Activated T-helper 1 cell treated with anti-CD3 and anti-CD28 coated beads, Interleukin-2, amount 50 U/mL, for 16 hours (primary cell): ENCODE results near the gene COLEC12.

Experiments used
- DNase-seq, 2 donors: peaks; one replicate each; pipeline ENCODE4 v3.0.0-alpha.2; 2020; ENCODE audit warnings: low read depth in 1 of 2, low spot score in 1 of 2

COLEC12 gene

GRCh38 chr18:390741-391478 lies 109.6 kb downstream of the COLEC12 start:
- no peak for DNase-seq

GRCh38 chr18:389658-390357 lies 110.7 kb downstream of the COLEC12 start:
- DNase-seq, result no peak

GRCh38 chr18:388200-388599 lies 112.3 kb downstream of the COLEC12 start:
- no peak for DNase-seq

- no peak for DNase-seq
Measured at GRCh38 chr18:386994-387393, 113.5 kb downstream of the COLEC12 start.

GRCh38 chr18:384897-385296 lies 115.6 kb downstream of the COLEC12 start:
- no peak for DNase-seq

- no peak for DNase-seq
Measured at GRCh38 chr18:383135-383534, 117.4 kb downstream of the COLEC12 start.

GRCh38 chr18:382423-382984 lies 118.0 kb downstream of the COLEC12 start:
- DNase-seq, result no peak

GRCh38 chr18:379681-380330 lies 120.7 kb downstream of the COLEC12 start:
- DNase-seq, result no peak

- no peak for DNase-seq
Measured at GRCh38 chr18:378079-378478, 122.4 kb downstream of the COLEC12 start.

GRCh38 chr18:377088-377487 lies 123.4 kb downstream of the COLEC12 start:
- DNase-seq, result no peak

GRCh38 chr18:376311-376710 lies 124.2 kb downstream of the COLEC12 start:
- DNase-seq, result no peak

GRCh38 chr18:374721-375168 lies 125.8 kb downstream of the COLEC12 start:
- DNase-seq, result no peak

GRCh38 chr18:373780-374179 lies 126.7 kb downstream of the COLEC12 start:
- no peak for DNase-seq

GRCh38 chr18:371609-371982 lies 128.9 kb downstream of the COLEC12 start:
- no peak for DNase-seq

GRCh38 chr18:370751-371608 lies 129.5 kb downstream of the COLEC12 start:
- DNase-seq, result no peak

GRCh38 chr18:369224-370015 lies 131.1 kb downstream of the COLEC12 start:
- DNase-seq, result no peak

- no peak for DNase-seq
Measured at GRCh38 chr18:366466-367061, 133.9 kb downstream of the COLEC12 start.

- no peak for DNase-seq
Measured at GRCh38 chr18:365651-366050, 134.8 kb downstream of the COLEC12 start.

- DNase-seq, result no peak
Measured at GRCh38 chr18:364256-364826, 136.2 kb downstream of the COLEC12 start.
